Suprapubic skin (tissue), 4 donors: ENCODE results near the gene SATB1. TPM values are rescaled to one million over a fixed set of nuclear protein-coding genes. Genes with fewer than 3 reads are reported as not detected.

Experiments used
- DNase-seq, 2 donors: peaks; one replicate each; pipeline ENCODE4 v3.0.0-alpha.2; 2019; ENCODE audit warnings: low spot score in 2 of 2
- H3K27ac ChIP-seq: fragments of 200-600 bp; sonication (generic); one replicate; pipeline ENCODE4 v1.5.1; 2019
- H3K27me3 ChIP-seq: fragments of 200-600 bp; sonication (generic); one replicate; pipeline ENCODE4 v1.5.1; 2019
- H3K36me3 ChIP-seq: fragments of 200-600 bp; sonication (generic); one replicate; pipeline ENCODE4 v1.5.1; 2019
- H3K4me1 ChIP-seq: fragments of 200-600 bp; sonication (generic); one replicate; pipeline ENCODE4 v1.5.1; 2019
- H3K4me3 ChIP-seq: fragments of 200-600 bp; sonication (generic); one replicate; pipeline ENCODE4 v1.5.1; 2019; ENCODE audit warnings: mild to moderate bottlenecking
- H3K9me3 ChIP-seq: fragments of 200-600 bp; sonication (generic); one replicate; pipeline ENCODE4 v1.5.1; 2019
- EP300 ChIP-seq: sonication (generic); formaldehyde crosslinking; IDR thresholded peaks from one replicate; pipeline ENCODE4 v1.6.1; 2017; ENCODE audit warnings: antibody characterized with exemption
- POLR2A ChIP-seq, 2 donors: fragments of 450-650 bp; IDR thresholded peaks; one replicate each; pipeline ENCODE4 v1.6.1; 2017; ENCODE audit warnings: antibody characterized with exemption in 2 of 2, mild to moderate bottlenecking in 2 of 2, moderate library complexity in 2 of 2
- POLR2AphosphoS5 ChIP-seq, 3 donors: sonication (generic); formaldehyde crosslinking; IDR thresholded peaks; one replicate each; pipeline ENCODE4 v1.6.1; 2017; ENCODE audit warnings: antibody characterized with exemption in 3 of 3
- WGBS: methylation state at CpG from one replicate; pipeline ENCODE4 v1.1.5; 2018; 5-methylcytosine and 5-hydroxymethylcytosine counted together
- total RNA-seq, 4 donors: library from RNA; depleted of rRNA; stranded (reverse); fragments of >200 nt; gene quantifications; one replicate each; pipeline ENCODE4 v1.1.0, GENCODE V29; 2016
- TF ChIP-seq, protein P1 (sequence below), 2 donors: fragments of 200-600 bp in 1 of 2; fragments of 450-650 bp in 1 of 2; sonication (generic) in 1 of 2; IDR thresholded peaks; one replicate each; pipeline ENCODE4 v1.5.1; 2016 to 2019; ENCODE audit warnings: antibody characterized with exemption in 2 of 2, mild to moderate bottlenecking in 1 of 2, moderate library complexity in 1 of 2

SATB1 gene
- total RNA-seq, 4 donors from 2014 or later, result 27.2 to 68.1 (median 34.6) TPM

DNA sequence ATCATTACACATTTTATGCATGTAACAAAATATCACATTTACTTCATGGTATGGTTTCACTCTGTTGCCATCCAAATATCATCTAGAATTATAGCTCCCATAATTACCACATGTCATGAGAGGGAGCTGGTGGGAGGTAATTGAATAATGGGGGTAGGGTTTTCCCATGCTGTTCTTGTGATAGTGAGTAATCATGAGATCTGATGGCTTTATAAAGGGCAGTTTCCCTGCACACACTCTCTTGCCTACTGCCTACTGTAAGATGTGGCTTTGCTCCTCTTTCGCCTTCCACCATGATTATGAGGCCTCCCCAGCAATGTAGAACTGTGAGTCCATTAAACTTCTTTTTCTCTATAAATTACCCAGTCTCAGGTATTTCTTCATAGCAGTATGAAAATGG is 123.4 kb downstream of the SATB1 start:
- 95% methylated on average over 1 of the region's 1 CpG for WGBS
- no peaks in the 10 kb centered on the region for H3K27me3 ChIP-seq
- no peak overlapping the region for H3K27ac ChIP-seq
- TF ChIP-seq, protein P1, sequence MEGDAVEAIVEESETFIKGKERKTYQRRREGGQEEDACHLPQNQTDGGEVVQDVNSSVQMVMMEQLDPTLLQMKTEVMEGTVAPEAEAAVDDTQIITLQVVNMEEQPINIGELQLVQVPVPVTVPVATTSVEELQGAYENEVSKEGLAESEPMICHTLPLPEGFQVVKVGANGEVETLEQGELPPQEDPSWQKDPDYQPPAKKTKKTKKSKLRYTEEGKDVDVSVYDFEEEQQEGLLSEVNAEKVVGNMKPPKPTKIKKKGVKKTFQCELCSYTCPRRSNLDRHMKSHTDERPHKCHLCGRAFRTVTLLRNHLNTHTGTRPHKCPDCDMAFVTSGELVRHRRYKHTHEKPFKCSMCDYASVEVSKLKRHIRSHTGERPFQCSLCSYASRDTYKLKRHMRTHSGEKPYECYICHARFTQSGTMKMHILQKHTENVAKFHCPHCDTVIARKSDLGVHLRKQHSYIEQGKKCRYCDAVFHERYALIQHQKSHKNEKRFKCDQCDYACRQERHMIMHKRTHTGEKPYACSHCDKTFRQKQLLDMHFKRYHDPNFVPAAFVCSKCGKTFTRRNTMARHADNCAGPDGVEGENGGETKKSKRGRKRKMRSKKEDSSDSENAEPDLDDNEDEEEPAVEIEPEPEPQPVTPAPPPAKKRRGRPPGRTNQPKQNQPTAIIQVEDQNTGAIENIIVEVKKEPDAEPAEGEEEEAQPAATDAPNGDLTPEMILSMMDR (IDR thresholded peaks at IDR 0.05), result no peak
- TF ChIP-seq EP300, result no peak
- TF ChIP-seq POLR2AphosphoS5 (IDR thresholded peaks at IDR 0.05), result no peak
- no peak for TF ChIP-seq POLR2A (IDR thresholded peaks at IDR 0.05)
- H3K4me1 ChIP-seq, result no peaks in the 10 kb centered on the region
- no peaks in the 10 kb centered on the region for H3K9me3 ChIP-seq
- no peak overlapping the region for H3K4me3 ChIP-seq
- DNase-seq, result no peak
- no peaks in the 10 kb centered on the region for H3K36me3 ChIP-seq

DNA sequence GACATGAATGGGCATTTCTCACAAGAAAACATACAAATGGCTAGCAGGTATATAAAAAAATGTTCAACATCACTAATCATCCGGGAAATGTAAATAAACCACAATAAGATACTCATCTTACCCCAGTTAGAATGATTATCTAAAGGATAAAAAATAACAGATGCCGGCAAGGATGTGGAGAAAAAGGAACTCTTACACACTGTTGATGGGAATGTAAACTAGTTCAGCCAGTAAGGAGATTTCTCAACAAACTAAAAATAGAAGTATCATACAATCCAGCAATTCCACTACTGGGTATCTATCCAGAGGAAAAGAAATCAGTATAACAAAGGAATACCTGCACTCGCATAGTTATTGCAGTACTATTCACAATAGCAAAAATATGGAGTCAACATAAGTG is 124.2 kb downstream of the SATB1 start:
- WGBS, result 79% methylated on average over 3 of the region's 3 CpGs
- no peak for DNase-seq
- Histone ChIP-seq H3K27me3 (no peaks in the 10 kb centered on the region), H3K4me3 (no peak overlapping the region), H3K4me1 (no peaks in the 10 kb centered on the region), H3K9me3 (peaks cover 4% of the 10 kb centered on the region), H3K36me3 (no peaks in the 10 kb centered on the region), H3K27ac (no peak overlapping the region)
- TF ChIP-seq EP300, result no peak
- TF ChIP-seq, protein P1 (IDR thresholded peaks at IDR 0.05), result no peak
- TF ChIP-seq POLR2AphosphoS5 (IDR thresholded peaks at IDR 0.05), result no peak
- no peak for TF ChIP-seq POLR2A (IDR thresholded peaks at IDR 0.05)

DNA sequence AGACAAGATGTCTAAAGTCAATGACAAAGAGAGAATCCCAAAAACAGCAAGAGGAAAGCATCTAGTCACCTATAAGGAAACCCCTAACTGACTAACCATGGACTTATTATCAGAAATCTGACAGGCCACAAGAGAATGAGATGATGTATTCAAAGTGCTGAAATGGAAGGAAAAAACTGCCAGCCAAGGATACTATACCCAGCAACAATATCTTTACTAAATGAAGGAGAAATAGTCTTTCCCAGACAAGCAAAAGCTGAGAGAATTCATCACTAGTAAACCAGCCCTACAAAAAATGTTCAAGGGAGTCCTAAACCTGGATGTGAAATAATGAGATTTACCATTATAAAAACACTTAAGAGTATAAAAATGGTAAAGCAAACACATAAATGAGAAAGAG is 128.0 kb downstream of the SATB1 start:
- H3K4me3 ChIP-seq, result no peak overlapping the region

More for the DNA sequence above, 128.0 kb downstream of the SATB1 start:
- Histone ChIP-seq H3K36me3 (no peaks in the 10 kb centered on the region), H3K9me3 (peaks cover 5% of the 10 kb centered on the region), H3K27ac (no peak overlapping the region), H3K4me1 (no peaks in the 10 kb centered on the region), H3K27me3 (no peaks in the 10 kb centered on the region)
- DNase-seq, result no peak
- TF ChIP-seq POLR2AphosphoS5 (IDR thresholded peaks at IDR 0.05) (no peak), EP300 (no peak), POLR2A (IDR thresholded peaks at IDR 0.05) (no peak)
- TF ChIP-seq, protein P1 (IDR thresholded peaks at IDR 0.05), result no peak
